Renal pelvis (tissue), 4 donors: ENCODE measurements around the gene ARPC1A. TPM values are rescaled to one million over a fixed set of nuclear protein-coding genes. Genes with fewer than 3 reads are reported as not detected.
A peak's percentile ranks its signal among the peaks of the same experiment; 100 is the strongest.
"Not testable (repeated sequence)": the region's sequence is repeated elsewhere in the genome, so short reads cannot be mapped to it uniquely, and the experiment has no call there.

Source experiments
- DNase-seq: peaks from one replicate; pipeline ENCODE4 v3.0.0-alpha.2; 2013
- polyA plus RNA-seq, 3 donors: library from polyadenylated mRNA; unstranded; fragments of 120-200 nt; gene quantifications; one replicate each; pipeline ENCODE4 v1.2.1, GENCODE V29; 2013; ENCODE audit not compliant: insufficient read length in 3 of 3

Gene ARPC1A
- polyA plus RNA-seq, 3 donors, result 98.8 to 110 (median 107) TPM

GRCh38 chr7:99365318-99366141 is 39.8 kb downstream of the ARPC1A start:
- no peak for DNase-seq

GRCh38 chr7:99366646-99367045 is 40.9 kb downstream of the ARPC1A start:
- no peak for DNase-seq

GRCh38 chr7:99368750-99369389 is 43.2 kb downstream of the ARPC1A start:
- DNase-seq, result no peak

- peak; percentile 53 for DNase-seq
These were observed 44.2 kb downstream of the ARPC1A start for GRCh38 chr7:99369767-99370391.

- DNase-seq, result no peak
These were observed 45.8 kb downstream of the ARPC1A start for GRCh38 chr7:99371376-99371920.

GRCh38 chr7:99372275-99373090 is 46.8 kb downstream of the ARPC1A start:
- peak; percentile 82 for DNase-seq

- no peak for DNase-seq
These were observed 47.7 kb downstream of the ARPC1A start for GRCh38 chr7:99373091-99374066.

- DNase-seq, result no peak
These were observed 48.7 kb downstream of the ARPC1A start, which contains the start of gene ARPC1B for GRCh38 chr7:99374111-99375064. ARPC1B (plus strand) TSS chr7:99374730; CDS start chr7:99385715, 10,985 bp downstream.

GRCh38 chr7:99375070-99375807 is 49.5 kb downstream of the ARPC1A start:
- DNase-seq, result no peak

- no peak for DNase-seq
These were observed 53.4 kb downstream of the ARPC1A start for GRCh38 chr7:99379043-99379577.

GRCh38 chr7:99379693-99380031 is 54.0 kb downstream of the ARPC1A start:
- not testable (repeated sequence) for DNase-seq

GRCh38 chr7:99380032-99380822 is 54.5 kb downstream of the ARPC1A start:
- no peak for DNase-seq

- no peak for DNase-seq
These were observed 55.3 kb downstream of the ARPC1A start for GRCh38 chr7:99380823-99381663.

- DNase-seq, result no peak
These were observed 56.0 kb downstream of the ARPC1A start for GRCh38 chr7:99381664-99382075.

- no peak for DNase-seq
These were observed 57.5 kb downstream of the ARPC1A start for GRCh38 chr7:99383203-99383602.

- DNase-seq, result no peak
These were observed 58.2 kb downstream of the ARPC1A start for GRCh38 chr7:99383791-99384370.
